GM12864 (cell line): ENCODE data around the gene FNIP1.

Experiments used
- DNase-seq: peaks from one replicate; pipeline ENCODE4 v3.0.0-alpha.2; 2011; ENCODE audit warnings: low read depth
- H3K4me3 ChIP-seq: 2 replicates; pipeline ENCODE4 v1.5.1; 2011; ENCODE audit warnings: mild to moderate bottlenecking, low read depth, low read length, control low read depth
- CTCF ChIP-seq: IDR thresholded peaks from 2 replicates; pipeline ENCODE4 v1.5.1; 2011; ENCODE audit warnings: low read depth, mild to moderate bottlenecking, moderate library complexity, low read length, control low read depth, inconsistent platforms; ENCODE audit errors: missing control alignments

The FNIP1 gene

GRCh38 chr5:131716650-131717049 lies 80.2 kb downstream of the FNIP1 start:
- no peak for DNase-seq
- no peak for TF ChIP-seq CTCF
- no peak overlapping the region for H3K4me3 ChIP-seq

GRCh38 chr5:131710391-131710790 lies 86.4 kb downstream of the FNIP1 start:
- no peak for TF ChIP-seq CTCF
- no peak overlapping the region for H3K4me3 ChIP-seq

GRCh38 chr5:131709043-131709442 lies 87.8 kb downstream of the FNIP1 start:
- no peak for DNase-seq
- no peak for TF ChIP-seq CTCF
- H3K4me3 ChIP-seq, result no peak overlapping the region

More at GRCh38 chr5:131710391-131710790, 86.4 kb downstream of the FNIP1 start:
- no peak for DNase-seq

GRCh38 chr5:131706281-131706680 lies 90.5 kb downstream of the FNIP1 start:
- DNase-seq, result no peak
- no peak overlapping the region for H3K4me3 ChIP-seq
- TF ChIP-seq CTCF, result no peak

- TF ChIP-seq CTCF, result no peak
- no peak overlapping the region for H3K4me3 ChIP-seq
- no peak for DNase-seq
Observed at GRCh38 chr5:131694926-131695325, 101.9 kb downstream of the FNIP1 start.

GRCh38 chr5:131693894-131694293 lies 102.9 kb downstream of the FNIP1 start:
- TF ChIP-seq CTCF, result no peak
- no peak overlapping the region for H3K4me3 ChIP-seq
- DNase-seq, result no peak

GRCh38 chr5:131685516-131686171 lies 111.2 kb downstream of the FNIP1 start:
- H3K4me3 ChIP-seq, result no peak overlapping the region
- no peak for TF ChIP-seq CTCF
- DNase-seq, result no peak
